Tibial artery (tissue), 4 donors: ENCODE results near the gene PALLD.
"Not testable (repeated sequence)": the region's sequence is repeated elsewhere in the genome, so short reads cannot be mapped to it uniquely, and the experiment has no call there.

Experiments used
- DNase-seq, 2 donors: peaks; one replicate each; pipeline ENCODE4 v3.0.0-alpha.2; 2019
- H3K27ac ChIP-seq, 2 donors: fragments of 200-600 bp; sonication (generic) in 1 of 2; 1 replicate in 1 of 2; 2 replicates in 1 of 2; pipeline ENCODE4 v1.5.1; 2018 to 2019; ENCODE audit warnings: mild to moderate bottlenecking in 1 of 2
- H3K27me3 ChIP-seq, 2 donors: fragments of 200-600 bp; sonication (generic) in 1 of 2; one replicate each; pipeline versions ENCODE4 v1.5.1 to v1.6.0; 2016 to 2019
- H3K36me3 ChIP-seq, 3 donors: fragments of 200-600 bp; sonication (generic) in 2 of 3; one replicate each; pipeline ENCODE4 v1.5.1; 2016 to 2019; ENCODE audit warnings: mild to moderate bottlenecking in 2 of 3
- H3K4me1 ChIP-seq, 4 donors: fragments of 200-600 bp; sonication (generic) in 2 of 4; 1 replicate in 3 of 4; 2 replicates in 1 of 4; pipeline ENCODE4 v1.5.1; 2016 to 2019
- H3K4me3 ChIP-seq, 2 donors: fragments of 200-600 bp; sonication (generic) in 1 of 2; 1 replicate in 1 of 2; 2 replicates in 1 of 2; pipeline ENCODE4 v1.5.1; 2018 to 2019; ENCODE audit warnings: mild to moderate bottlenecking in 2 of 2
- H3K9me3 ChIP-seq, 3 donors: fragments of 200-600 bp; sonication (generic) in 1 of 3; one replicate each; pipeline ENCODE4 v1.5.1; 2016 to 2019
- CTCF ChIP-seq, 2 experiments: fragments of 200-600 bp in 1 of 2; fragments of 450-650 bp in 1 of 2; IDR thresholded peaks; one replicate each; pipeline ENCODE4 v1.5.1; 2017 to 2019; ENCODE audit warnings: antibody characterized with exemption in 2 of 2, mild to moderate bottlenecking in 1 of 2, moderate library complexity in 1 of 2
- intact Hi-C: fragments of 100-400 bp; cut with DNase I; formaldehyde crosslinking; loops from one replicate; pipeline ENCODE4 v1.15.0; 2023; ENCODE audit warnings: low total_unique reads

Gene PALLD

GRCh38 chr4:168699224-168699878 is 202.5 kb downstream of the PALLD start:
- Histone ChIP-seq H3K9me3 (no peaks in the 10 kb centered on the region), H3K36me3 (no peaks in the 10 kb centered on the region), H3K4me3 (no peak overlapping the region), H3K27me3 (no peaks in the 10 kb centered on the region), H3K4me1 (peaks cover 0 to 16% (median 2%) of the 10 kb centered on the region in 4 donors), H3K27ac (peak overlapping the region in 1 of 2 donors; percentile 13)
- intact Hi-C loops: no loop called here
- no peak for TF ChIP-seq CTCF (IDR thresholded peaks at IDR 0.05)
- no peak for DNase-seq

GRCh38 chr4:168701061-168701460 is 204.2 kb downstream of the PALLD start:
- DNase-seq: no peak
- no peaks in the 10 kb centered on the region for H3K27me3 ChIP-seq
- peaks cover 0 to 11% (median 0%) of the 10 kb centered on the region in 4 donors for H3K4me1 ChIP-seq
- intact Hi-C loops: no loop called here
- H3K9me3 ChIP-seq: no peaks in the 10 kb centered on the region
- no peak for TF ChIP-seq CTCF (IDR thresholded peaks at IDR 0.05)
- H3K36me3 ChIP-seq: no peaks in the 10 kb centered on the region
- no peak overlapping the region for H3K27ac ChIP-seq
- no peak overlapping the region for H3K4me3 ChIP-seq

GRCh38 chr4:168702581-168703087 is 205.8 kb downstream of the PALLD start:
- H3K27me3 ChIP-seq, H3K27ac ChIP-seq, intact Hi-C loops, DNase-seq, H3K36me3 ChIP-seq, H3K4me3 ChIP-seq, H3K9me3 ChIP-seq, H3K4me1 ChIP-seq: not testable (repeated sequence)

GRCh38 chr4:168705121-168705520 is 208.3 kb downstream of the PALLD start:
- Histone ChIP-seq H3K36me3 (no peaks in the 10 kb centered on the region), H3K9me3 (no peaks in the 10 kb centered on the region), H3K4me1 (peaks cover 0 to 5% (median under 1%) of the 10 kb centered on the region in 4 donors), H3K27me3 (no peaks in the 10 kb centered on the region), H3K4me3 (no peak overlapping the region), H3K27ac (no peak overlapping the region)
- no peak for DNase-seq
- intact Hi-C loops: no loop called here
- no peak for TF ChIP-seq CTCF (IDR thresholded peaks at IDR 0.05)

GRCh38 chr4:168707205-168707604 is 210.4 kb downstream of the PALLD start:
- no peak for TF ChIP-seq CTCF (IDR thresholded peaks at IDR 0.05)

GRCh38 chr4:168708108-168708507 is 211.3 kb downstream of the PALLD start:
- intact Hi-C loops: loop anchor here (2.0 kb wide), 1 partner anchor 209 kb away; no protein-coding TSS in a partner anchor
- no peak overlapping the region for H3K4me3 ChIP-seq
- H3K36me3 ChIP-seq: no peaks in the 10 kb centered on the region
- H3K4me1 ChIP-seq: peaks cover 0 to 31% (median 21%) of the 10 kb centered on the region in 4 donors
- no peak for DNase-seq
- H3K9me3 ChIP-seq: no peaks in the 10 kb centered on the region
- TF ChIP-seq CTCF (IDR thresholded peaks at IDR 0.05): no peak
- H3K27ac ChIP-seq: no peak overlapping the region
- no peaks in the 10 kb centered on the region for H3K27me3 ChIP-seq

More at GRCh38 chr4:168707205-168707604, 210.4 kb downstream of the PALLD start:
- Histone ChIP-seq H3K4me3 (no peak overlapping the region), H3K9me3 (no peaks in the 10 kb centered on the region), H3K27me3 (no peaks in the 10 kb centered on the region), H3K4me1 (peaks cover 0 to 22% (median 17%) of the 10 kb centered on the region in 4 donors), H3K36me3 (no peaks in the 10 kb centered on the region), H3K27ac (no peak overlapping the region)
- no peak for DNase-seq
- intact Hi-C loops: no loop called here
